Nephron progenitor cell (in vitro differentiated cells): ENCODE measurements around the gene RERE.
A peak's percentile ranks its signal among the peaks of the same experiment; 100 is the strongest.

Experiments used
- DNase-seq: peaks from one replicate; pipeline ENCODE4 v3.0.0; 2021
- H3K27ac Mint-ChIP-seq: 2 replicates; pipeline ENCODE4 v1.8.0; 2021; ENCODE audit warnings: mild to moderate bottlenecking, moderate library complexity, mixed read lengths
- H3K27me3 Mint-ChIP-seq: 2 replicates; pipeline ENCODE4 v1.8.0; 2021; ENCODE audit warnings: mild to moderate bottlenecking, low read depth, mixed read lengths; ENCODE audit not compliant: poor library complexity
- H3K36me3 Mint-ChIP-seq: 2 replicates; pipeline ENCODE4 v1.8.0; 2021; ENCODE audit warnings: low read depth, mixed read lengths
- H3K4me1 Mint-ChIP-seq: 2 replicates; pipeline ENCODE4 v1.8.0; 2021; ENCODE audit warnings: mixed read lengths
- H3K4me3 Mint-ChIP-seq: 2 replicates; pipeline ENCODE4 v1.8.0; 2021; ENCODE audit warnings: mild to moderate bottlenecking, moderate library complexity, mixed read lengths
- H3K9me3 Mint-ChIP-seq: 2 replicates; pipeline ENCODE4 v1.8.0; 2021; ENCODE audit warnings: mild to moderate bottlenecking, moderate library complexity, mixed read lengths
- CTCF ChIP-seq: fragments of 200-600 bp; sonication (generic); IDR thresholded peaks from 2 replicates; pipeline ENCODE4 v1.5.0; 2021; ENCODE audit warnings: antibody characterized with exemption

RERE gene

DNA sequence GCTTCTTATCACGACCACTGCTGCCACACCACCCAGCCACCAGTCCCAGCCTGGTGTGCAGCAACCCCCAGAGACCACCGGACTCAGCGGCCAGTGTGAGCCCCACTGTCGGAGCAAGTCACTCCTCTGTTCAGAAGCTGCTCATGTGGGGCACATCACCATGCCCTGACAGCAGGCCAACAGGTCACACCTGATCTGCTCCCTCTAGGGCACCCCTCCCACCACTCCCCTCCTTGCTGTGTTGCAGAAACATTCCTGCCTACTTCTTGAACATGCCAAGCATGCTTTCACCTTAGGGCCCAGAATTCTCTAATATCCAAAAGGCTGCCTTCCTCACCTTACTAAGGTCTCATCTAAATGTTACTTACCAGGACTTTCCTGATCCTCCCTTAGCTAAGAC is 353.1 kb downstream of the RERE start:
- TF ChIP-seq CTCF: no peak
- no peaks in the 10 kb centered on the region for H3K9me3 Mint-ChIP-seq
- H3K27me3 Mint-ChIP-seq: no peaks in the 10 kb centered on the region
- peaks cover 80% of the 10 kb centered on the region for H3K4me1 Mint-ChIP-seq
- H3K36me3 Mint-ChIP-seq: peaks cover 29% of the 10 kb centered on the region
- H3K27ac Mint-ChIP-seq: peak overlapping the region; percentile 98
- no peak for DNase-seq
- peak overlapping the region; percentile 41 for H3K4me3 Mint-ChIP-seq

DNA sequence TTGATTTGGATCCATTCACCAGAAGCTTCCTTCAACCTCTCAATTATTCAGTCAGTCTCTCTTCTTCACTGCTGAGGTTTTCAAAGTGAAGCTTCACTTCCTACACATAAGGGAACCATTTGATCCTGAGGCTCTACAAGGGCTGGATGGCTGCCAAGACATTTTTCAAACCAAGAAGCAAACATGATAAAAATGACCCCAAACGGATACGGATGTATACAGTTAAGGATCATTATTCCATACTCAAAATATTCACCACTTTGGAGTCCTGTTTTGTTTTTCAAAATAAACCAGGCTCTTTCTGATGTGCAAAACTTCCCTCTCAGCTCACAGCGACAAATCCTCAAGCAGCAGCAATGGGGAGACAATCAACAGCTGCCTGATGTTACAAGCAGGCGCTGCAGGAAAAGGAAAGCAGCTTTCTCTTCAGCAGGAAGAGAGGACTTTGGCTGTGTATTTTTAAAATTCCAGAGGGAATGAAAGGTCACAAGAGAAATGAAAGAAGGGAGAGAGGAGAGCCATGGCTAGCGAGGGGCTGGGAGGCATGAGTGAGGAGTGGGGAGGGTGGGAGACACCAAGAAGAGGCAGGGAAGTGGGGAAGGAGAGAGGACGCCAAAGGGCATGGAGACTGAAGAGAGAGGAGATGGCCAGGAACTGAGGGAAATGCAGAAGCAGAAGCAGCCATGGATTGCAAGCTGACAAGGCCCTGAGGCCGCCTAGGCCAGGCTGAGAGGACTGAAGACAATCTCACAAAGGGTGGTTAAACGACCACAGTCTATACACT is 354.1 kb downstream of the RERE start:
- DNase-seq: no peak
- Mint-ChIP-seq H3K27ac (peak overlapping the region; percentile 98), H3K9me3 (no peaks in the 10 kb centered on the region), H3K36me3 (peaks cover 29% of the 10 kb centered on the region), H3K27me3 (no peaks in the 10 kb centered on the region), H3K4me1 (peaks cover 86% of the 10 kb centered on the region), H3K4me3 (peak overlapping the region; percentile 29)
- no peak for TF ChIP-seq CTCF

DNA sequence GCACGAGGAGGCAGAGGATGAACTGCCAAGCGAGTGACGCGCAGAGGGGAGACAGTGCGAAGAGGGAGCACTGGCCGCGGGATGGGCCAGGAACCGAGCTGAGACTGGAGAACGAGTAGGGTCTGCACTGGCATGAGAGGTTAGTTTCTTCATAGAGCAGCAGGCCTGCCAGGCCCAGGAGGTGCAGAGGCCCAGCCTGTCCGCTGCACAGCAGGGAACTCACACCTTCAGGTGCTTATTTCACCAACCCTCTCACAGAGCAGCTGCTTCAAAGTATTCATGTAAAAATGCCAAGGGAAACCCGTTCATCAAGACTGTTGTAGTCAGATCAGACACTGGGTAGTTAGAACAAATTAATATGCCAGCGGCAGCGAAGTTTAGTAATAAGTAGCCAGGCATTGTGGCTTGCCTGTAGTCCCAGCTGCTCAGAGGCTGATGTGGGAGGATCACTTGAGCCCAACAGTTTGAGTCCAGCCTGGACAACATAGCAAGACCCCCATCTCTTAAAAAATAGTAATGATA is 355.0 kb downstream of the RERE start:
- DNase-seq: no peak
- Mint-ChIP-seq H3K27ac (peak overlapping the region; percentile 98), H3K27me3 (no peaks in the 10 kb centered on the region), H3K4me3 (no peak overlapping the region), H3K9me3 (no peaks in the 10 kb centered on the region), H3K36me3 (peaks cover 29% of the 10 kb centered on the region), H3K4me1 (peaks cover 95% of the 10 kb centered on the region)
- TF ChIP-seq CTCF: no peak

DNA sequence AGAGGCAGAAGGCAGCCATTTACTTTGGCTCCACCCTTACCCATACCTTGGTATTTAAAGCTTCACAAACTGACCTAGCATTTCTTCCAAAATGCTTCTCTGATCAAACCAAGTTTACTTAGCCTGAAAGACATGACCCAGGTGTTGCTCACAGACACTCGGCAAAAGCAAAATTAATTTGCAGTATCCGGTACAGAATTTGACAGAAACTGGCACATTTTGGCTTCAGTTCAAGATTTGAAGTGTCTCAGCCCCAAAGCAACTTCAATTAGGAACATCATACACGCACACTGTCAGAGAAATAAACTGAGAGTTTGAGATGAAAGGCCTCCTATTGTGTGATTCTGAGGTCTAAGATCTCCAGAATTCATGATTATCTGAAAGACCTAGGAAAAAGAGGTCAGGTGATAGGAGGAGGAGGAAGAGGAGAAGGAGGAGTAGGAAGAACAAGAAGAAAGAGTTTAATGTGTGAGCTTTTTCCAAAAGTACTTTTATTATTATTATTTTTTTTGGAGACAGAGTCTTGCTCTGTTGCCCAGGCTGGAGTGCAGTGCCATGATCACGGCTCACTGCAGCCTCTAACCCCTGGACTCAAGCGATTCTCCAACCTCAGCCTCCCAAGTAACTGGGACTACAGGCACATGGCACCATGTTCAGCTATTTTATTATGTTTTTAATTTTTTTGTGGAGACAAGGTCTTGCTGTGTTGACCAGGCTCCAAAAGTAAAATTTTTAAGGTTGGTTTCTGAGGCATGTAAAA is 355.9 kb downstream of the RERE start:
- Mint-ChIP-seq H3K9me3 (no peaks in the 10 kb centered on the region), H3K4me1 (peaks cover 95% of the 10 kb centered on the region), H3K36me3 (peaks cover 27% of the 10 kb centered on the region), H3K27me3 (no peaks in the 10 kb centered on the region), H3K4me3 (peak overlapping the region; percentile 12), H3K27ac (peak overlapping the region; percentile 98)
- TF ChIP-seq CTCF: no peak
- no peak for DNase-seq

DNA sequence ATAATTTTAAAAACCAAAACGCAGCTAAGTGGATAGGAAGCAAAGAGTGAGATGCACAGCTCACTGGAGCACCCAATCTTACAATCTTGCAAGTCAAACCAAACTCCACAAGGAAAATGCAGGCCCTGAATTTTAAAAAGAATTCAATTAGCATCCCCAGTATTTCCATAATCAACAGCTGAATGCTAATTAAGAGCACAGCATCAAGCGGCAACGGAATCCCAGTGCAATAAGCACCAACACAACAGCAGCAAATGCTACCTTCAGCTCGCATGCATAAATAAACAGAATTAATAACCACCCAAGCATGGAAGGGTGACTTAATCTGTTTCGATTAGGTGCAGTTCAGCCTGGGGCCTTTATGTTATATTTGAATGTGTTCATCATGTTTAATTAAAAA is 356.7 kb downstream of the RERE start:
- H3K27ac Mint-ChIP-seq: no peak overlapping the region
- H3K9me3 Mint-ChIP-seq: no peaks in the 10 kb centered on the region
- TF ChIP-seq CTCF: no peak
- H3K27me3 Mint-ChIP-seq: no peaks in the 10 kb centered on the region
- no peak overlapping the region for H3K4me3 Mint-ChIP-seq
- DNase-seq: no peak
- H3K36me3 Mint-ChIP-seq: peaks cover 26% of the 10 kb centered on the region
- peaks cover 95% of the 10 kb centered on the region for H3K4me1 Mint-ChIP-seq
